ENCODE data around the gene CTH.

Gene CTH

DNA sequence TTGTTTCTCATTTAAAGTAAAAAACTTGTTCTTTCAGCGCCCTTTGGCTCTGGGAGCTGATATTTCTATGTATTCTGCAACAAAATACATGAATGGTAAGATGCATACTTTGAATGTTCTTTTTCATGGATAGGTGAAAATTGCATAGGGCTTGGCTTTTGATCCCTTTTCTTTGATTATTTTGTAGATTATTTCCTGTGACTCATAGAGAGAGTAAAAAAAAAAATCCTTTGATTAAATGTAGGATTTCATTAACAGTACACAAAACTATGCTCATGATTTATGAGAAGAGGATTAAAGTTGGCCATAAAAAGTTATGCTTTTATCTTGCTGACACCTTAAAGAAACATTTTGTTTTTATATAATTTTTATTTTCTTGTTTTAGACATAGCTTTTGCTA, 18.7 kb downstream of the CTH start:
- H3K4me3 ChIP-seq (ENCODE audit: low read depth, low read length), result no peak overlapping the region

DNA sequence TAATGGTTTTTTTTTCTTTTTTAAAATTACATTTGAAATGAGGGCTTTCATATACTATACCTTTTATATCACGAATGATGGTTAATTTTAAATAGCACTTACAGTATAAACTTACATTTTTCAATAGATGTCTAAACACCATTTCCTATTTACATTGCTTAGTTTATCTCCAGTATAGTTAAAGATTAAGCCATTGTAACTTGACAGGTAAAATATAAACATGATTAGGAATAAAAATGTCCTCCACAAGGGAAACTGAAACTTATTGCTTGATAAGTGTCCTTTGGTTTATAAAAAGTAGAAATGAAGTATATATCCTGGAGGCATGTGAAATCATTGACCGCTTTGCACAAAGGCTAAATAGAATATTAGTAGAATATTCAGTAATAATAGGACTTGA, 20.2 kb downstream of the CTH start:
- TF ChIP-seq, protein P1, sequence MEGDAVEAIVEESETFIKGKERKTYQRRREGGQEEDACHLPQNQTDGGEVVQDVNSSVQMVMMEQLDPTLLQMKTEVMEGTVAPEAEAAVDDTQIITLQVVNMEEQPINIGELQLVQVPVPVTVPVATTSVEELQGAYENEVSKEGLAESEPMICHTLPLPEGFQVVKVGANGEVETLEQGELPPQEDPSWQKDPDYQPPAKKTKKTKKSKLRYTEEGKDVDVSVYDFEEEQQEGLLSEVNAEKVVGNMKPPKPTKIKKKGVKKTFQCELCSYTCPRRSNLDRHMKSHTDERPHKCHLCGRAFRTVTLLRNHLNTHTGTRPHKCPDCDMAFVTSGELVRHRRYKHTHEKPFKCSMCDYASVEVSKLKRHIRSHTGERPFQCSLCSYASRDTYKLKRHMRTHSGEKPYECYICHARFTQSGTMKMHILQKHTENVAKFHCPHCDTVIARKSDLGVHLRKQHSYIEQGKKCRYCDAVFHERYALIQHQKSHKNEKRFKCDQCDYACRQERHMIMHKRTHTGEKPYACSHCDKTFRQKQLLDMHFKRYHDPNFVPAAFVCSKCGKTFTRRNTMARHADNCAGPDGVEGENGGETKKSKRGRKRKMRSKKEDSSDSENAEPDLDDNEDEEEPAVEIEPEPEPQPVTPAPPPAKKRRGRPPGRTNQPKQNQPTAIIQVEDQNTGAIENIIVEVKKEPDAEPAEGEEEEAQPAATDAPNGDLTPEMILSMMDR (IDR thresholded peaks at IDR 0.05; ENCODE audit: low read depth, low read length), result no peak

More for the DNA sequence above, 18.7 kb downstream of the CTH start:
- TF ChIP-seq, protein P1 (IDR thresholded peaks at IDR 0.05; ENCODE audit: low read depth, low read length), result no peak

DNA sequence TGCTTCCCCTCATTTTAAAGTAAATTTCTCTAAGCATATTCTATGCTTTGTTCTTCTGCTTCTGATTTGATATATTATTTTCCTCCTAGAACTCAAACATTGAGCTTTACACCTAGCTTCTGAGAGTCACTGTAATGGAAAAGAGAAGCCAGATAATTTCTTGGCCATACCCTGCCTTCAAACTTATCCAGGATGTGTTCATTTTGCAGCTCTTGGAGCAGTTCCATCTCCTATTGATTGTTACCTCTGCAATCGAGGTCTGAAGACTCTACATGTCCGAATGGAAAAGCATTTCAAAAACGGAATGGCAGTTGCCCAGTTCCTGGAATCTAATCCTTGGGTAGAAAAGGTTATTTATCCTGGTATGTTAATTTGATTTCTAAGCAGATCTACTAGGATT, 20.8 kb downstream of the CTH start:
- TF ChIP-seq, protein P1 (IDR thresholded peaks at IDR 0.05; ENCODE audit: low read depth, low read length), result no peak
- H3K4me3 ChIP-seq (ENCODE audit: low read depth, low read length), result no peak overlapping the region

More for the DNA sequence above, 20.2 kb downstream of the CTH start:
- H3K4me3 ChIP-seq (ENCODE audit: low read depth, low read length), result no peak overlapping the region

DNA sequence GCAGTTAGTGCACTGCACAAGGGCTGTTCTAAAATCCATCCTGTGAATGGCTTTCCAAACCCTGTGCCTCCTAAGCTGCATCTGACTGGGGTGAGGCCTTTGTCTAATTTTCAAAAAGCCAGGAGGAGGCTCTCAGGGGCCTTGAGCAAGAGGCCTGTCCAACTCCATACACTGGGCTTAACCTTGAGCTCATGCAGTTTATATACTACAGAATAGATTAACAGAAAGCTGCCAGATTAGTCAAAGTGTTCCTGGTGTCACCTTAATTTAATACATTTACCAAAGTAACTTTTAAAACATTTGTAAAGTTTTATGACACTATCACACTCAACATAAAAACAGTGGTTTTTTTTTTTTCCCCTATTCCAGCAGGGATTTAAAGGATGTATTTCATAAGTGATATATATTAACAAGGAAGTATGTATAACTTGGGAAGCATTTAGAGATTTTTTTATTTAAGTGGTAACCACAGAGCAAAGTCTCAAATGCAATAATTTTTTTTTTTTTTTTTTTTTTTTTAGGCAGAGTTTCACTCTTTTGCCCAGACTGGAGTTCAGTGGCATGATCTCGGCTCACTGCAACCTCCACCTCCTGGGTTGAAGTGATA, 23.3 kb downstream of the CTH start:
- TF ChIP-seq, protein P1 (IDR thresholded peaks at IDR 0.05; ENCODE audit: low read depth, low read length), result no peak
- H3K4me3 ChIP-seq (ENCODE audit: low read depth, low read length), result no peak overlapping the region

DNA sequence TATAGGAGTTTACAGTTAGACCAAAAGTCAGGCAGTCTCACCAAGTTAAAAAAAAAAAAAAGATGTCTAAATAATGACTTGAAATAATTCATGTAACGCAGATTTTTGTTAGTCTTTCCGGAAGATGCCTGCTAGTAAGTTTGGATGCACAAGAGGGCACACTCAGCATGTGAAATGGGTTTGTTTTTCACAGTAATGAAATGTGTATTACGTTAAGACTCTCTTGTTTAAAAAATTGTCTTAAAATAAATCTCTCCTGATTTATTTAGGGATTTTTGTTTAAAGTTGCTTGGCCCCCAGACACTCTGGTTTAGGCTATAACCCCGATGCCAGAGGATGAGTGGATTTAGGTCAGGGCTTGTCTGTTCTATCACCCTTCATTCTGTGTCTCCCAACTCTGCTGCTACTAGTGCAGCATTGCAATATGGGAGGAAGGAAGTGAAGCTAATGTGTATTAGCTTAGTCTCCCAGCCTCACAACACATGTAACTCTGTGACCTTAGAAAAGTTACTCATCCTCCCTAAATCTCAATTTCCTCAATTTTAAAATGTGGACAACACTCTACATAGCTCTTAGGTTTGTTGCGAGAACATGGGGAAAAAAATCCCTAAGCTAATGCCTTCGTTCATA, 25.7 kb downstream of the CTH start:
- TF ChIP-seq, protein P1 (IDR thresholded peaks at IDR 0.05; ENCODE audit: low read depth, low read length), result no peak
- no peak overlapping the region for H3K4me3 ChIP-seq (ENCODE audit: low read depth, low read length)

DNA sequence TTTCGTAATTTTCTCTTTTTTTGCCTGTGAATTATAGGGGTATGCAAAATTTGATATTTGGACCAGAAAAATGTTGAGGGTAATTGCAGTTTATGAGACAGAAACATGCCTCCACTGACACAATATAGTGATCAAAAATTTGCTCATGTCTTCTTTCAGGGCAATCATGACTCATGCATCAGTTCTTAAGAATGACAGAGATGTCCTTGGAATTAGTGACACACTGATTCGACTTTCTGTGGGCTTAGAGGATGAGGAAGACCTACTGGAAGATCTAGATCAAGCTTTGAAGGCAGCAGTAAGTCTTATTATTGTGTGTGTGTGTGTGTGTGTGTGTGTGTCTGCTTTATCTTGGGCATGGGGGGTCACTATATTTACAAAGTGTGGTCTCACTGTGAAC, 27.5 kb downstream of the CTH start:
- TF ChIP-seq, protein P1 (IDR thresholded peaks at IDR 0.05; ENCODE audit: low read depth, low read length), result no peak
- no peak overlapping the region for H3K4me3 ChIP-seq (ENCODE audit: low read depth, low read length)

DNA sequence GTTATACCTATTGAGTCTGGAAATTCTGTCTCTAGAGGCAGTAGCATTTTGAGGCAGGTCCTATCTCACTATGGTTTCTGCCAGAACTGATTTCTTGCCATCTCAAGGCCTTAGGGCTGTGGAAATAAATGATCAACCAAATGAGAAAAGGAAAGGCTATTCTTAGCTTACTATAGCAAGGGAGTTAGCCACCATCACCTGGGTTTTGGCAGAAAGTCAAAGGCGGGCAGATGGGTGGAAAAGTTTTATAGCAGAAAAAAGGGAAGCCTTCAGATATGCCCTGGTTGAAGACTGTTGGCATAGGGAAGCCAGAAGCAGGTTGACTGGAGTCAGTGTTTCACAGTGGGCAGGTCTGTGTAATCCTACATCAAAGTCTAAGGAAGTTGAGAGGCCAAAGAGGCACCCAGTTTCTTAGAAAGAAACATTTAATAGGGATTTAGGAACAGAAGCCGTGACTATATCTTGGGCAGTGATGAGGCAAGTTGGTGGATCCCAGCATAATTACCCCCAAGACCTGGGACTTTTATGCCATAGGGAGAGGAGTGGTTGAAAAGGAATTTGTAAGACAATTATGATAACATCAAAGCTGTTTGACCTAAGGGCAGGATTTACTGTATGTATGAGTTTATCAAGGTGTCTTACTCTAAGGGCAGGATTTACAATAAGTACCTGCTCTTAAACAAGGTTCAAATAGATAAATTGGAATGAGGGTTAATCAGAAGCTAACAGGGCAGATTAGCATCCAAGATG, 29.7 kb downstream of the CTH start:
- TF ChIP-seq, protein P1 (IDR thresholded peaks at IDR 0.05; ENCODE audit: low read depth, low read length), result no peak
- H3K4me3 ChIP-seq (ENCODE audit: low read depth, low read length), result no peak overlapping the region

Data from WI38 (cell line).